ENCODE results near the gene LAMP5.

Gene LAMP5

DNA sequence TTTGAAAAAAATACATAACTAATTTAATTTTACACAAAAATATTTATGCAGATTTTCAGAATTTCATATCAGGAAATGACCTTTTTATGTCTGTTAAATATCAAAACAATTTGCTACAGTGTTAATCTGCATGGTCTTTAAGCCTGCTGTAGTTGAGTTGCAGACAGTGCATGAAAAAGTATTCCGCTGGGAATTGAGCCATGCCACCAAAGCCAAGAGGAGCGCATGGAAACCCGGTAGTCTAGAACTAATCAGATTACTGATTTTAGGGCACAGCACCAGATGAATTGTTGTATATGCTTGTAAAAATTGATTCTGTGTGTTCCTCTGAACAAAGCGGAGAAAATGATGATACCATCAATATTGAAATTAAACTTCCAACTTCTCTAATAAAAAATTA, 34.3 kb upstream of the LAMP5 start:
- H3K27ac ChIP-seq (ENCODE audit: insufficient read depth in 1 of 2, low read depth in 1 of 2, low read length in 2 of 2, poor library complexity in 1 of 2, severe bottlenecking in 2 of 2) = no peak overlapping the region
- ChIA-PET POLR2A (no interaction called here), CTCF (no interaction called here)
- no peak overlapping the region for H3K4me3 ChIP-seq (ENCODE audit: control insufficient read depth in 1 of 7, extremely low read depth in 1 of 7, insufficient read depth in 4 of 7, low read depth in 2 of 7, low read length in 6 of 7)
- 100% methylated on average over 1 of the region's 4 CpGs for WGBS (ENCODE audit: insufficient coverage)
- no peaks in the 10 kb centered on the region for H3K27me3 ChIP-seq (replicated peaks in 2 of 5; ENCODE audit: control insufficient read depth in 4 of 5, insufficient read depth in 5 of 5, low read length in 4 of 5)
- no peaks in the 10 kb centered on the region for H3K9me3 ChIP-seq (ENCODE audit: control extremely low read depth in 1 of 5, control insufficient read depth in 4 of 5, insufficient read depth in 2 of 5, low read depth in 1 of 5, low read length in 4 of 5)
- peaks cover 3% of the 10 kb centered on the region in 4 experiments for H3K36me3 ChIP-seq (ENCODE audit: control insufficient read depth in 4 of 4, insufficient read depth in 4 of 4, low read length in 3 of 4)
- no peak for DNase-seq
- peaks cover 0 to 4% (median 0%) of the 10 kb centered on the region in 4 experiments for H3K4me1 ChIP-seq (ENCODE audit: control extremely low read depth in 1 of 4, control insufficient read depth in 4 of 4, insufficient read depth in 4 of 4, low read length in 3 of 4)

DNA sequence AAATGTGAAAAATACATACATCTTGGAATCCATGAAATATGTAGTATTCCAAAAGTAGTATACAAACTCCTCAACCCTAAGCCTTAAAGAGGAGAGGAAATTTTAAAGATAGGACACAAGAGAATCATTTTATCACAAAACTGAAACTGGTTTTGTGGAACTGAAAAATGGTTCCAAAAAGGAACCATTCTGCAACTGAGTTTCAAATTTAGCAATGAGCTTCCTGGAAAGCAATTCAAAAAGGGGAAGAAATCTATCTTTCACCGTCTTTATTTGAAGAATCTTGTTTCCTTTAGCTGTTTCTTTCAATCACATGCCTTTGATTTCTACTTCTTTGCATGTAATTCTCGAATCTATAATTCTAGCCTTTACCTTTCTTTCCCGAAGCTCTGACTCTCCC, 32.2 kb upstream of the LAMP5 start:
- no CpG with 5 or more reads among the region's 3 CpGs for WGBS (ENCODE audit: insufficient coverage)
- Histone ChIP-seq H3K27ac (ENCODE audit: insufficient read depth in 1 of 2, low read depth in 1 of 2, low read length in 2 of 2, poor library complexity in 1 of 2, severe bottlenecking in 2 of 2) (no peak overlapping the region), H3K9me3 (ENCODE audit: control extremely low read depth in 1 of 5, control insufficient read depth in 4 of 5, insufficient read depth in 2 of 5, low read depth in 1 of 5, low read length in 4 of 5) (no peaks in the 10 kb centered on the region), H3K4me1 (ENCODE audit: control extremely low read depth in 1 of 4, control insufficient read depth in 4 of 4, insufficient read depth in 4 of 4, low read length in 3 of 4) (peaks cover 0 to 4% (median 0%) of the 10 kb centered on the region in 4 experiments), H3K4me3 (ENCODE audit: control insufficient read depth in 1 of 7, extremely low read depth in 1 of 7, insufficient read depth in 4 of 7, low read depth in 2 of 7, low read length in 6 of 7) (no peak overlapping the region), H3K27me3 (replicated peaks in 2 of 5; ENCODE audit: control insufficient read depth in 4 of 5, insufficient read depth in 5 of 5, low read length in 4 of 5) (no peaks in the 10 kb centered on the region), H3K36me3 (ENCODE audit: control insufficient read depth in 4 of 4, insufficient read depth in 4 of 4, low read length in 3 of 4) (peaks cover 0 to 3% (median under 1%) of the 10 kb centered on the region in 4 experiments)
- ChIA-PET CTCF (no interaction called here), POLR2A (no interaction called here)
- DNase-seq = no peak

DNA sequence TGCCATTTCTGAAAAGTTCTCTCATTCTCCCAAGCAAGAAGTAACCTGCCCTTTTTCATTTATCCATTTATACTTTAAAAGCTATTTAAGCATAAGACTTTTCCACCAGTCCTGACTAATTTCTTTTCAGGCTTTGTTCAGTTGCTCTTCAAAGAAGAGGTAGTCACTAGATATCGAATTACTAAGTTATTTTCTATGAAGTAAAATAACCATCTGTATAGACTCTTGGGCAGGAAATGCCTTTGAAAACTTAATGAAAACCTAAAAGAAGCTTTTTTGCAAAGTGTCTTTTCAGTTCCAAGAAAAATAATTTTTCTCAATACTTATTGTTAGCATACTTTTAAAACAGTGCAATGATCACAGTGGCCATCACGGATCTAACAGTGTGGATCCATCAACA, 31.3 kb upstream of the LAMP5 start:
- H3K4me1 ChIP-seq (ENCODE audit: control extremely low read depth in 1 of 4, control insufficient read depth in 4 of 4, insufficient read depth in 4 of 4, low read length in 3 of 4) = peaks cover 0 to 4% (median 0%) of the 10 kb centered on the region in 4 experiments

DNA sequence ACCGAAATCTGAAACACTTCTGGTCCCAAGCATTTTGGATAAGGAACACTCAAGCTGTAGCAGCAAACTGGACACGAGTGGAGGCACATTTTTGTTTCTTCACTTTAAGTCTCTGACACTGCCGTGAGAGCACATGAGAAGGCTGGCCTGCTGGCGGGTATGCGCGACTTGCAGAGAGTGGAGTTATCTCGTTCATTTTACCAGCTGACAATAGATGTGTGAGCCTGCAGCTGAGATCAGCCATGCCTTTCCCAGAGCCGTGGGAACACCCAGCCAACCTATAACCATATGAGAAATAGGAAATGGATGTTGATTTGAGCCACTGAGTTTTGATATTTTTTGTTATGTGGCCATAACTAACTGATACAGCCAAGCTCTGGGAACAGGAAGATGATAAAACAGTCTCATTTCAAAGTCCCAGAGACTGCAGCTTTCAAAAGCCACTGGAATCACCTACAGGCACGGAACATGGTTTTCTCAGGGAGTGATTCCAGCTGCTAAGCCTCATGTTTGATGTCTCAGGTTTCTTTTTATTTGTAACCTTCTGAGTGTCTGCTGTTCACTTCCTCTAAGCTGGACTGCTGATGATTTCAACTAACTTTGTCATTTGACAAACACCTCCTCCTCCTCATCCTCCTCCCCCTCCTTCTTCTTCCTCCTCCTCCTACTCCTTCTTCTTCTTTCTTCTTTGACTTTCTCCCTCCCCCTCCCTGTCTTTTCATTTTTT, 28.6 kb upstream of the LAMP5 start:
- ChIA-PET CTCF (no interaction called here), POLR2A (no interaction called here)
- H3K9me3 ChIP-seq (ENCODE audit: control extremely low read depth in 1 of 5, control insufficient read depth in 4 of 5, insufficient read depth in 2 of 5, low read depth in 1 of 5, low read length in 4 of 5) = no peaks in the 10 kb centered on the region
- no peaks in the 10 kb centered on the region for H3K36me3 ChIP-seq (ENCODE audit: control insufficient read depth in 4 of 4, insufficient read depth in 4 of 4, low read length in 3 of 4)
- no peak overlapping the region for H3K4me3 ChIP-seq (ENCODE audit: control insufficient read depth in 1 of 7, extremely low read depth in 1 of 7, insufficient read depth in 4 of 7, low read depth in 2 of 7, low read length in 6 of 7)
- H3K27me3 ChIP-seq (replicated peaks in 2 of 5; ENCODE audit: control insufficient read depth in 4 of 5, insufficient read depth in 5 of 5, low read length in 4 of 5) = no peaks in the 10 kb centered on the region
- DNase-seq = no peak
- H3K4me1 ChIP-seq (ENCODE audit: control extremely low read depth in 1 of 4, control insufficient read depth in 4 of 4, insufficient read depth in 4 of 4, low read length in 3 of 4) = peaks cover 0 to 4% (median 0%) of the 10 kb centered on the region in 4 experiments
- WGBS (ENCODE audit: insufficient coverage) = 93% methylated on average over 8 of the region's 9 CpGs
- no peak overlapping the region for H3K27ac ChIP-seq (ENCODE audit: insufficient read depth in 1 of 2, low read depth in 1 of 2, low read length in 2 of 2, poor library complexity in 1 of 2, severe bottlenecking in 2 of 2)

More for the DNA sequence above, 31.3 kb upstream of the LAMP5 start:
- H3K9me3 ChIP-seq (ENCODE audit: control extremely low read depth in 1 of 5, control insufficient read depth in 4 of 5, insufficient read depth in 2 of 5, low read depth in 1 of 5, low read length in 4 of 5) = no peaks in the 10 kb centered on the region
- POLR2A ChIA-PET = no interaction called here
- no peak overlapping the region for H3K27ac ChIP-seq (ENCODE audit: insufficient read depth in 1 of 2, low read depth in 1 of 2, low read length in 2 of 2, poor library complexity in 1 of 2, severe bottlenecking in 2 of 2)
- no CpG with 5 or more reads among the region's 2 CpGs for WGBS (ENCODE audit: insufficient coverage)
- CTCF ChIA-PET = no interaction called here
- H3K4me3 ChIP-seq (ENCODE audit: control insufficient read depth in 1 of 7, extremely low read depth in 1 of 7, insufficient read depth in 4 of 7, low read depth in 2 of 7, low read length in 6 of 7) = no peak overlapping the region
- H3K36me3 ChIP-seq (ENCODE audit: control insufficient read depth in 4 of 4, insufficient read depth in 4 of 4, low read length in 3 of 4) = peaks cover 0 to 3% (median 0%) of the 10 kb centered on the region in 4 experiments
- no peaks in the 10 kb centered on the region for H3K27me3 ChIP-seq (replicated peaks in 2 of 5; ENCODE audit: control insufficient read depth in 4 of 5, insufficient read depth in 5 of 5, low read length in 4 of 5)
- no peak for DNase-seq

DNA sequence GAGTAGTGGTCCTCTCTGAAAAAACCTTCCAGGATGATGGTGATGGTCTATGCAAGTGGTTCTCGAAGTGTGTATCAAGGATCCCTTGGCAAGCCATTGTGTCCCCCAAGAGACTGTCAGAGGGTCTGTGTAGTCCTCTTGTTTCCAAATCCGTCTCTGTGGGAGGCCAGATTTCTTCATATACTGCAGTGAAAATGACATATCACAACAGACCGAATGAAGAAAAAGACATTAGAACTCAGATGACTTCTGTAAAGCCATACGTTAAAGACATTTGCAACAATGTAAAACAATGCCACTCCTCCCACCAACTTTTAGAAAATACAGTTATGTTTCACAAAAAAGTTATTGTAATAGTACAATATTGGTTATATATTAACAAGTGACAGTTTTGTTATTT, 27.2 kb upstream of the LAMP5 start:
- WGBS (ENCODE audit: insufficient coverage) = 94% methylated on average over 2 of the region's 4 CpGs
- POLR2A ChIA-PET = no interaction called here

DNA sequence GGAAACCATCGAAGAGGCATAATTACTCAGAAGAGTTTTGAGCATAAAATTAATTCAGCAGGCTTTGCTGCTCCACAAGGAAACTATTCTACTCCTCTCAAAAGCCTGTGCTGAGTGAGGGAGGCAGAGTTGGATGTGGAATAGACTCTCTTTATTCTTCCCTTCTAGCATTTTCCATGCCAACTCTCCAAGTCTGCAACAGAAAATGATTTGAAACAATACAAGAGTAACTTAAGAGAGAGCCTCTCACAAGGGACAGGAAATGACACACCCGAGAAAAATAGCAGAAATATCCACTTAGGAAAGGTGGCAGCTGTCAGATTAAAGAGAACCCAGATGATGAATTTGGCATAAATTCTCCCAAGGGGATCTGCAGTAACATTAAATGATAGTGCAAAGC, 26.3 kb upstream of the LAMP5 start:
- 50% methylated on average over 2 of the region's 2 CpGs for WGBS (ENCODE audit: insufficient coverage)
- Histone ChIP-seq H3K27ac (ENCODE audit: insufficient read depth in 1 of 2, low read depth in 1 of 2, low read length in 2 of 2, poor library complexity in 1 of 2, severe bottlenecking in 2 of 2) (no peak overlapping the region), H3K36me3 (ENCODE audit: control insufficient read depth in 4 of 4, insufficient read depth in 4 of 4, low read length in 3 of 4) (no peaks in the 10 kb centered on the region), H3K27me3 (replicated peaks in 2 of 5; ENCODE audit: control insufficient read depth in 4 of 5, insufficient read depth in 5 of 5, low read length in 4 of 5) (no peaks in the 10 kb centered on the region), H3K4me1 (ENCODE audit: control extremely low read depth in 1 of 4, control insufficient read depth in 4 of 4, insufficient read depth in 4 of 4, low read length in 3 of 4) (no peaks in the 10 kb centered on the region), H3K9me3 (ENCODE audit: control extremely low read depth in 1 of 5, control insufficient read depth in 4 of 5, insufficient read depth in 2 of 5, low read depth in 1 of 5, low read length in 4 of 5) (no peaks in the 10 kb centered on the region), H3K4me3 (ENCODE audit: control insufficient read depth in 1 of 7, extremely low read depth in 1 of 7, insufficient read depth in 4 of 7, low read depth in 2 of 7, low read length in 6 of 7) (no peak overlapping the region)
- POLR2A ChIA-PET = no interaction called here
- DNase-seq = no peak
- CTCF ChIA-PET = no interaction called here

More for the DNA sequence above, 27.2 kb upstream of the LAMP5 start:
- H3K4me1 ChIP-seq (ENCODE audit: control extremely low read depth in 1 of 4, control insufficient read depth in 4 of 4, insufficient read depth in 4 of 4, low read length in 3 of 4) = peaks cover 0 to 4% (median 0%) of the 10 kb centered on the region in 4 experiments
- H3K27ac ChIP-seq (ENCODE audit: insufficient read depth in 1 of 2, low read depth in 1 of 2, low read length in 2 of 2, poor library complexity in 1 of 2, severe bottlenecking in 2 of 2) = no peak overlapping the region
- DNase-seq = no peak
- H3K36me3 ChIP-seq (ENCODE audit: control insufficient read depth in 4 of 4, insufficient read depth in 4 of 4, low read length in 3 of 4) = no peaks in the 10 kb centered on the region
- H3K9me3 ChIP-seq (ENCODE audit: control extremely low read depth in 1 of 5, control insufficient read depth in 4 of 5, insufficient read depth in 2 of 5, low read depth in 1 of 5, low read length in 4 of 5) = no peaks in the 10 kb centered on the region
- H3K27me3 ChIP-seq (replicated peaks in 2 of 5; ENCODE audit: control insufficient read depth in 4 of 5, insufficient read depth in 5 of 5, low read length in 4 of 5) = no peaks in the 10 kb centered on the region
- CTCF ChIA-PET = no interaction called here
- no peak overlapping the region for H3K4me3 ChIP-seq (ENCODE audit: control insufficient read depth in 1 of 7, extremely low read depth in 1 of 7, insufficient read depth in 4 of 7, low read depth in 2 of 7, low read length in 6 of 7)

DNA sequence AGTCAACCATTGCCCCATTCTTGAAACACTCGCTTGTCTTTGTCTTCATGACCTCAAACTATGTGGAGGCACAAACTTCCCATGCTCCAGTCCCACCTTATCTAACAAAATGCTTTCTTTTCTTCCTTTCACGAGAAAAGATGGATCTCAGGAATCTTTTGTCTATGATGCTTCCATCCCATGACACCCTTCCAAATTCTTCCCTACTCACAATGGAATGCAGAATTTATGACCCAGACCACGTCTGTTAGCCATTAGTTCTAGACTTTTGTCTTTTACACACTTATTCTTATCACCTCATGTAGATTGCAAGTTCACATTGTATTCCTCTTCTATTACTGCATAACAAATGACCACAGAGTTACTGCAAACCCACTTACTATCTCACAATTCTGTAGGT, 24.2 kb upstream of the LAMP5 start:
- H3K4me1 ChIP-seq (ENCODE audit: control extremely low read depth in 1 of 4, control insufficient read depth in 4 of 4, insufficient read depth in 4 of 4, low read length in 3 of 4) = no peaks in the 10 kb centered on the region
- 100% methylated on average over 3 of the region's 3 CpGs for WGBS (ENCODE audit: insufficient coverage)
- no peaks in the 10 kb centered on the region for H3K36me3 ChIP-seq (ENCODE audit: control insufficient read depth in 4 of 4, insufficient read depth in 4 of 4, low read length in 3 of 4)
- H3K27me3 ChIP-seq (replicated peaks in 2 of 5; ENCODE audit: control insufficient read depth in 4 of 5, insufficient read depth in 5 of 5, low read length in 4 of 5) = no peaks in the 10 kb centered on the region
- POLR2A ChIA-PET = no interaction called here
- peaks cover 0 to 1% (median 0%) of the 10 kb centered on the region in 5 experiments for H3K9me3 ChIP-seq (ENCODE audit: control extremely low read depth in 1 of 5, control insufficient read depth in 4 of 5, insufficient read depth in 2 of 5, low read depth in 1 of 5, low read length in 4 of 5)
- H3K4me3 ChIP-seq (ENCODE audit: control insufficient read depth in 1 of 7, extremely low read depth in 1 of 7, insufficient read depth in 4 of 7, low read depth in 2 of 7, low read length in 6 of 7) = no peak overlapping the region
- CTCF ChIA-PET = no interaction called here
- no peak overlapping the region for H3K27ac ChIP-seq (ENCODE audit: insufficient read depth in 1 of 2, low read depth in 1 of 2, low read length in 2 of 2, poor library complexity in 1 of 2, severe bottlenecking in 2 of 2)
- DNase-seq = no peak
